Neural crest cell (in vitro differentiated cells): ENCODE measurements around the gene CYFIP2. TPM values are rescaled to one million over a fixed set of nuclear protein-coding genes. Genes with fewer than 3 reads are reported as not detected.

Experiments used
- DNase-seq: peaks from one replicate; pipeline ENCODE4 v3.0.0; 2021; ENCODE audit warnings: low read depth, mixed read lengths, low spot score
- H3K27ac Mint-ChIP-seq: one replicate; pipeline ENCODE4 v1.8.0; 2021; ENCODE audit warnings: mild to moderate bottlenecking, mixed read lengths; ENCODE audit not compliant: unreplicated experiment
- H3K27me3 Mint-ChIP-seq: 2 replicates; pipeline ENCODE4 v1.8.0; 2021; ENCODE audit warnings: low read depth, mild to moderate bottlenecking, mixed read lengths
- H3K36me3 Mint-ChIP-seq: 2 replicates; pipeline ENCODE4 v1.8.0; 2021; ENCODE audit warnings: low read depth, mild to moderate bottlenecking, mixed read lengths
- H3K4me1 Mint-ChIP-seq: 2 replicates; pipeline ENCODE4 v1.8.0; 2021; ENCODE audit warnings: mixed read lengths
- H3K4me3 Mint-ChIP-seq: one replicate; pipeline ENCODE4 v1.8.0; 2021; ENCODE audit warnings: mild to moderate bottlenecking, mixed read lengths
- H3K9me3 Mint-ChIP-seq: 2 replicates; pipeline ENCODE4 v1.8.0; 2021; ENCODE audit warnings: mixed read lengths
- CTCF ChIP-seq: fragments of 200-600 bp; sonication (generic); conservative IDR thresholded peaks from 2 replicates; pipeline ENCODE4 v1.5.0; 2021; ENCODE audit warnings: antibody characterized with exemption, mild to moderate bottlenecking
- total RNA-seq: library from RNA; stranded (reverse); gene quantifications from 2 replicates; pipeline ENCODE4 v1.2.1, GENCODE V29; 2021

Gene CYFIP2
- total RNA-seq, 1 donor from 2014 or later, result 76.6 TPM

GRCh38 chr5:157356576-157356975 is 90.7 kb downstream of the CYFIP2 start:
- Mint-ChIP-seq H3K4me1 (peaks cover under 1% of the 10 kb centered on the region), H3K4me3 (no peak overlapping the region), H3K9me3 (no peaks in the 10 kb centered on the region), H3K27ac (no peak overlapping the region), H3K27me3 (no peaks in the 10 kb centered on the region), H3K36me3 (peaks cover 3% of the 10 kb centered on the region)
- DNase-seq, result no peak
- TF ChIP-seq CTCF, result no peak

GRCh38 chr5:157357823-157358222 is 91.9 kb downstream of the CYFIP2 start:
- no peak for TF ChIP-seq CTCF
- Mint-ChIP-seq H3K27me3 (no peaks in the 10 kb centered on the region), H3K4me1 (no peaks in the 10 kb centered on the region), H3K27ac (no peak overlapping the region), H3K4me3 (no peak overlapping the region), H3K9me3 (no peaks in the 10 kb centered on the region), H3K36me3 (peaks cover 4% of the 10 kb centered on the region)
- DNase-seq, result no peak

- H3K4me3 Mint-ChIP-seq, result no peak overlapping the region
- H3K4me1 Mint-ChIP-seq, result peaks cover 9% of the 10 kb centered on the region
- no peak for TF ChIP-seq CTCF
- no peaks in the 10 kb centered on the region for H3K27me3 Mint-ChIP-seq
- H3K36me3 Mint-ChIP-seq, result peaks cover 6% of the 10 kb centered on the region
- H3K9me3 Mint-ChIP-seq, result no peaks in the 10 kb centered on the region
- no peak overlapping the region for H3K27ac Mint-ChIP-seq
- no peak for DNase-seq
Measured at GRCh38 chr5:157358871-157359270, 92.9 kb downstream of the CYFIP2 start.

GRCh38 chr5:157359356-157360055 is 93.6 kb downstream of the CYFIP2 start:
- no peak overlapping the region for H3K27ac Mint-ChIP-seq
- peaks cover 9% of the 10 kb centered on the region for H3K36me3 Mint-ChIP-seq
- no peaks in the 10 kb centered on the region for H3K27me3 Mint-ChIP-seq
- DNase-seq, result no peak
- no peak overlapping the region for H3K4me3 Mint-ChIP-seq
- peaks cover 10% of the 10 kb centered on the region for H3K4me1 Mint-ChIP-seq
- no peaks in the 10 kb centered on the region for H3K9me3 Mint-ChIP-seq
- no peak for TF ChIP-seq CTCF

GRCh38 chr5:157362012-157362411 is 96.1 kb downstream of the CYFIP2 start:
- H3K9me3 Mint-ChIP-seq, result no peaks in the 10 kb centered on the region
- peaks cover 15% of the 10 kb centered on the region for H3K4me1 Mint-ChIP-seq
- peak overlapping the region; percentile 48 for H3K27ac Mint-ChIP-seq
- H3K4me3 Mint-ChIP-seq, result no peak overlapping the region
- H3K27me3 Mint-ChIP-seq, result no peaks in the 10 kb centered on the region
- TF ChIP-seq CTCF, result no peak
- no peak for DNase-seq
- H3K36me3 Mint-ChIP-seq, result peaks cover 9% of the 10 kb centered on the region
